ENCODE results near the gene EEPD1. TPM values are rescaled to one million over a fixed set of nuclear protein-coding genes. Genes with fewer than 3 reads are reported as not detected.
A peak's percentile ranks its signal among the peaks of the same experiment; 100 is the strongest.

The EEPD1 gene
- total RNA-seq, 1 donor from 2014 or later = 8.7 TPM

GRCh38 chr7:36276428-36277248 is 123.6 kb downstream of the EEPD1 start:
- H3K27me3 ChIP-seq (ENCODE audit: control insufficient read depth, insufficient read depth, low read length) = no peaks in the 10 kb centered on the region
- no peak for DNase-seq (ENCODE audit: low read depth)
- H3K4me3 ChIP-seq (ENCODE audit: low read depth, low read length) = no peak overlapping the region
- H3K36me3 ChIP-seq (ENCODE audit: control insufficient read depth, insufficient read depth, low read length) = no peaks in the 10 kb centered on the region
- no peak for TF ChIP-seq CTCF (IDR thresholded peaks at IDR 0.05; ENCODE audit: insufficient read depth, low read length, poor library complexity, severe bottlenecking)

- no peak for TF ChIP-seq CTCF (IDR thresholded peaks at IDR 0.05; ENCODE audit: insufficient read depth, low read length, poor library complexity, severe bottlenecking)
- Histone ChIP-seq H3K36me3 (ENCODE audit: control insufficient read depth, insufficient read depth, low read length) (no peaks in the 10 kb centered on the region), H3K27me3 (ENCODE audit: control insufficient read depth, insufficient read depth, low read length) (no peaks in the 10 kb centered on the region), H3K4me3 (ENCODE audit: low read depth, low read length) (no peak overlapping the region)
- DNase-seq (ENCODE audit: low read depth) = no peak
Observed at GRCh38 chr7:36277249-36277542, 124.1 kb downstream of the EEPD1 start.

DNA sequence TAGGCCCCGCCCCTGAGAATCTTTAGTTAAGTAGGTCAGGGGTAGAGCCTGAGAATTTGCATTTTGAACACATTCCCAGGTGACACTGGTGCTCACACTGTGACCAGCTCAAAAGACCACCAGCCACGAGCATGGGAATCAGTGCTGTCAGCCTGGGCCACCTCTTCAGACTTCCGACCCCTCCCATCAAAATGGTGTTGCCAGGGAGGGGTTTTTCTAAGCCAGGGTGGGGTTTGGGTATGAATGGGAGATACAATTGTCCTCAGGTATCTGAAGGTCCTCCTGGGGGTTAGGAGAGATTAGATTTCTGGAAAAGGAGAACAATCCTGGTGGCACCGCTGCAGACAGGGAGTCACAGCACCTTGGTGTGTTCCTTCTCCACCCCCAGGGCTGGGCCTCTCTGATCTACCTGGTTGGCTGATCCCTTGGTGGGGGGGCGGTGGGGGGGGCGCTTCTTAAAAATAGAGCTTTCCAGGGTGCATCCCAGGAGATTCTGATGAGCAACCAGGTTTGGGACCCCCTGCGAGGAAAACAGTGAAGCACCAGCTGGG is 125.1 kb downstream of the EEPD1 start:
- no peaks in the 10 kb centered on the region for H3K27me3 ChIP-seq (ENCODE audit: control insufficient read depth, insufficient read depth, low read length)
- no peak for DNase-seq (ENCODE audit: low read depth)
- TF ChIP-seq CTCF (IDR thresholded peaks at IDR 0.05; ENCODE audit: insufficient read depth, low read length, poor library complexity, severe bottlenecking) = no peak
- no peaks in the 10 kb centered on the region for H3K36me3 ChIP-seq (ENCODE audit: control insufficient read depth, insufficient read depth, low read length)
- H3K4me3 ChIP-seq (ENCODE audit: low read depth, low read length) = no peak overlapping the region

DNA sequence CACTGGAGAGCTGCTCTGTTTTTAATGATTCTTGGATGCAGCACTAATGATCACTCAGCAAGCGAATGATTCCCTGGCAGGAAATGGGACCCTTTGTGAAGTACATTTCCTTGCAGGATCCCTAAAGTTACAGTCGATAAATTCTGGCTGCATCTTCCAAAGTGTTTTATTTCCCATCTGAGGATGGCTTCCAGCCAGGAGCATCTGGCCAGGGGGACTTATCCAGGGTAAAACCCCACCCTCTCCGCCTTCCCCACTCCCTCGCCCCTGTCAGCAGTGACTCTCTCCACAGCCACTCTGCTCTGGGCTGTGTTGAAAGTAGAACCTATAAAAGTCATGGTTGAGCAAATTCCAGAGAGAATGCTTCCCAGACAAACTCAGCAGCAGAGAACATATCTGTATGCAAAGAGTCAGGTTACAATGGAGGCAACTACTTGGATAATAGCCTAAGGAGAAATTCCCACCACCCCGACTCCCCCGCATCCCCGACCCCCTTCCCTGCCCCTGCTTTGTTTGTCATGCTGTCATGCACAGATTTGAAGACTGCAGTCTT is 125.6 kb downstream of the EEPD1 start:
- no peak overlapping the region for H3K4me3 ChIP-seq (ENCODE audit: low read depth, low read length)
- no peaks in the 10 kb centered on the region for H3K27me3 ChIP-seq (ENCODE audit: control insufficient read depth, insufficient read depth, low read length)
- peak; percentile 81 for DNase-seq (ENCODE audit: low read depth)
- no peak for TF ChIP-seq CTCF (IDR thresholded peaks at IDR 0.05; ENCODE audit: insufficient read depth, low read length, poor library complexity, severe bottlenecking)
- no peaks in the 10 kb centered on the region for H3K36me3 ChIP-seq (ENCODE audit: control insufficient read depth, insufficient read depth, low read length)

- no peaks in the 10 kb centered on the region for H3K36me3 ChIP-seq (ENCODE audit: control insufficient read depth, insufficient read depth, low read length)
- no peak for DNase-seq (ENCODE audit: low read depth)
- no peak overlapping the region for H3K4me3 ChIP-seq (ENCODE audit: low read depth, low read length)
- H3K27me3 ChIP-seq (ENCODE audit: control insufficient read depth, insufficient read depth, low read length) = no peaks in the 10 kb centered on the region
- no peak for TF ChIP-seq CTCF (IDR thresholded peaks at IDR 0.05; ENCODE audit: insufficient read depth, low read length, poor library complexity, severe bottlenecking)
Observed at GRCh38 chr7:36279200-36279925, 126.3 kb downstream of the EEPD1 start.
